A549 treated with AZD2906 at 1 μM for 4 hours (cell line): ENCODE data around the gene MOCS1. TPM values are rescaled to one million over a fixed set of nuclear protein-coding genes. Genes with fewer than 3 reads are reported as not detected.

Experiments
- total RNA-seq: library from RNA; stranded (reverse); fragments of 200-300 nt; extraction: Qiagen RNA extraction; gene quantifications from 5 replicates; pipeline ENCODE4 v1.2.3, GENCODE V29; 2022

MOCS1 gene
- total RNA-seq: 2.2 to 3.0 TPM (median 2.6 TPM) in 5 replicates

GRCh38 chr6:39934131-39934757 is at the start of gene MOCS1:
Gene MOCS1 (minus strand): TSS chr6:39934462. CDS start chr6:39934417, 45 bp downstream.

Other genes starting within 250 kb of the MOCS1 start
- 0.16 to 0.29 TPM (median 0.25 TPM) in 5 replicates for gene KIF6, start 209.1 kb downstream of the MOCS1 start, total RNA-seq
- 0.10 to 0.25 TPM (median 0.22 TPM) in 5 replicates for gene DAAM2, start 142.1 kb downstream of the MOCS1 start, total RNA-seq